ENCODE measurements around the gene BDNF. TPM values are rescaled to one million over a fixed set of nuclear protein-coding genes. Genes with fewer than 3 reads are reported as not detected.

The BDNF gene
- polyA plus RNA-seq, 1 donor (not counting 4 experiments of a cell fraction or from before 2014, with no cell fraction given), result 0.35 TPM

- H3K4me2 ChIP-seq (ENCODE audit: control insufficient read depth, extremely low read depth, insufficient read depth, low read depth, low read length), result no peak overlapping the region
- no peaks in the 10 kb centered on the region for H3K27me3 ChIP-seq (ENCODE audit: control insufficient read depth, extremely low read depth, insufficient read depth, low read length)
- H3K27ac ChIP-seq (ENCODE audit: control insufficient read depth, insufficient read depth, low read length), result no peak overlapping the region
- H3K9me3 ChIP-seq (ENCODE audit: control insufficient read depth, low read depth, low read length), result no peaks in the 10 kb centered on the region
- TF ChIP-seq CTCF (optimal IDR thresholded peaks at IDR 0.05 in 1 of 3, IDR thresholded peaks at IDR 0.05 in 1 of 3, conservative IDR thresholded peaks at IDR 0.05 in 1 of 3; ENCODE audit: extremely low read depth in 1 of 3, insufficient read depth in 2 of 3, low read length in 3 of 3), result no peak
- TF ChIP-seq EZH2 (IDR thresholded peaks at IDR 0.05; ENCODE audit: low read length), result no peak
- dilution Hi-C loops (cut with MboI; ENCODE audit: extremely low pct_ligation_motif_present, low sequenced_read_pairs), result no loop called here
- DNase-seq (ENCODE audit: low read depth, low spot score) (no peak), FAIRE-seq (no peak)
- H4K20me1 ChIP-seq (ENCODE audit: control insufficient read depth, extremely low read depth, insufficient read depth, low read length), result no peaks in the 10 kb centered on the region
- H3K4me1 ChIP-seq (ENCODE audit: control insufficient read depth, extremely low read depth, insufficient read depth, low read length), result no peaks in the 10 kb centered on the region
- H3K36me3 ChIP-seq (ENCODE audit: control insufficient read depth in 2 of 2, extremely low read depth in 1 of 2, insufficient read depth in 2 of 2, low read length in 2 of 2), result no peaks in the 10 kb centered on the region
- H3K9ac ChIP-seq (ENCODE audit: control insufficient read depth, extremely low read depth, insufficient read depth, low read length), result no peak overlapping the region
- no peak overlapping the region for H2AFZ ChIP-seq (ENCODE audit: control insufficient read depth, low read length)
- no peaks in the 10 kb centered on the region for H3K9me1 ChIP-seq (ENCODE audit: control insufficient read depth, extremely low read depth, insufficient read depth, low read length)
- H3K79me2 ChIP-seq (ENCODE audit: control insufficient read depth, insufficient read depth, low read length), result no peaks in the 10 kb centered on the region
- H3K4me3 ChIP-seq (ENCODE audit: control insufficient read depth in 2 of 3, extremely low read depth in 1 of 3, insufficient read depth in 2 of 3, low read depth in 1 of 3, low read length in 3 of 3), result no peak overlapping the region
Observed at GRCh38 chr11:27658535-27659236, 41.6 kb downstream of the BDNF start.

DNA sequence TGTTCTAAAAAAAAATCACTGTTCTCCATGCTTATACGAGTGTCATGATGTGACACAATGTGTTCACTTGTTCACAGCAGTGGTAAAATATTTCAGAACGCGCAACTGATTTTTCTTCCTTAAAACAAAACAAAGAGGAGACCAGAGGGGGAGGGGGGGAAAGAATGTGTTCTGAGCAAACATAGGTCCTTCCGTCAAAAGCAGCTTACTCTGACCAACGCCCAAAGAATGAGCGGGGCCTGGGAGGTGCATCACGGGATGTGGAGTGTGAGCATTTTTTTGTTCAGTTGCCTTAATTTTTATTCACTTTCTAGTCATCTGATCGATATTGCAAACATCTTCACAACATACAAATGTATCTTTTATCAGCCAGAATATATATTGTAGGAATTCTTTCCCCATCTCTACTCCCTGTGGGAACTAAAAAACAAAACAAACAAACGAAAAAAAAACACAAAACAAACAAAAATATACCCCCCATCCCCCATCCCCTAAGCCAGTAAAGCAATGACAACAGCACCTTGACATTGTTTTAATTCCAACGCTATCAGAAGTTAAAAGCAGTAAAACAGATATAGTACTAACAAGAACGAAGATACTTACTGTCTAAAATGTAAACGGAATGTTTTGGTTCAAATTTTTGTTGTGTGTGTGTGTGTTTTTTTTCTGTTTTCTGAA lies 43.3 kb downstream of the BDNF start:
- DNase-seq (ENCODE audit: low read depth, low spot score) (no peak), FAIRE-seq (no peak)
- H3K9me1 ChIP-seq (ENCODE audit: control insufficient read depth, extremely low read depth, insufficient read depth, low read length), result no peaks in the 10 kb centered on the region
- H4K20me1 ChIP-seq (ENCODE audit: control insufficient read depth, extremely low read depth, insufficient read depth, low read length), result no peaks in the 10 kb centered on the region
- no peaks in the 10 kb centered on the region for H3K9me3 ChIP-seq (ENCODE audit: control insufficient read depth, low read depth, low read length)
- no peak for TF ChIP-seq EZH2 (IDR thresholded peaks at IDR 0.05; ENCODE audit: low read length)
- TF ChIP-seq CTCF (optimal IDR thresholded peaks at IDR 0.05 in 1 of 3, IDR thresholded peaks at IDR 0.05 in 1 of 3, conservative IDR thresholded peaks at IDR 0.05 in 1 of 3; ENCODE audit: extremely low read depth in 1 of 3, insufficient read depth in 2 of 3, low read length in 3 of 3), result no peak
- H3K27ac ChIP-seq (ENCODE audit: control insufficient read depth, insufficient read depth, low read length), result no peak overlapping the region
- dilution Hi-C loops (cut with MboI; ENCODE audit: extremely low pct_ligation_motif_present, low sequenced_read_pairs), result no loop called here
- no peak overlapping the region for H2AFZ ChIP-seq (ENCODE audit: control insufficient read depth, low read length)
- H3K4me3 ChIP-seq (ENCODE audit: control insufficient read depth in 2 of 3, extremely low read depth in 1 of 3, insufficient read depth in 2 of 3, low read depth in 1 of 3, low read length in 3 of 3), result no peak overlapping the region
- H3K27me3 ChIP-seq (ENCODE audit: control insufficient read depth, extremely low read depth, insufficient read depth, low read length), result no peaks in the 10 kb centered on the region
- no peaks in the 10 kb centered on the region for H3K79me2 ChIP-seq (ENCODE audit: control insufficient read depth, insufficient read depth, low read length)
- H3K9ac ChIP-seq (ENCODE audit: control insufficient read depth, extremely low read depth, insufficient read depth, low read length), result no peak overlapping the region
- no peaks in the 10 kb centered on the region for H3K36me3 ChIP-seq (ENCODE audit: control insufficient read depth in 2 of 2, extremely low read depth in 1 of 2, insufficient read depth in 2 of 2, low read length in 2 of 2)
- no peak overlapping the region for H3K4me2 ChIP-seq (ENCODE audit: control insufficient read depth, extremely low read depth, insufficient read depth, low read depth, low read length)
- H3K4me1 ChIP-seq (ENCODE audit: control insufficient read depth, extremely low read depth, insufficient read depth, low read length), result no peaks in the 10 kb centered on the region
